HG02870 (cell line): ENCODE measurements around the gene CRIP1.

Experiments used
- ATAC-seq: cut with Tn5 transposase; IDR thresholded peaks from one replicate; pipeline ENCODE4 v1.9.1; 2021; ENCODE audit warnings: mild to moderate bottlenecking, moderate library complexity; ENCODE audit not compliant: unreplicated experiment

CRIP1 gene

DNA sequence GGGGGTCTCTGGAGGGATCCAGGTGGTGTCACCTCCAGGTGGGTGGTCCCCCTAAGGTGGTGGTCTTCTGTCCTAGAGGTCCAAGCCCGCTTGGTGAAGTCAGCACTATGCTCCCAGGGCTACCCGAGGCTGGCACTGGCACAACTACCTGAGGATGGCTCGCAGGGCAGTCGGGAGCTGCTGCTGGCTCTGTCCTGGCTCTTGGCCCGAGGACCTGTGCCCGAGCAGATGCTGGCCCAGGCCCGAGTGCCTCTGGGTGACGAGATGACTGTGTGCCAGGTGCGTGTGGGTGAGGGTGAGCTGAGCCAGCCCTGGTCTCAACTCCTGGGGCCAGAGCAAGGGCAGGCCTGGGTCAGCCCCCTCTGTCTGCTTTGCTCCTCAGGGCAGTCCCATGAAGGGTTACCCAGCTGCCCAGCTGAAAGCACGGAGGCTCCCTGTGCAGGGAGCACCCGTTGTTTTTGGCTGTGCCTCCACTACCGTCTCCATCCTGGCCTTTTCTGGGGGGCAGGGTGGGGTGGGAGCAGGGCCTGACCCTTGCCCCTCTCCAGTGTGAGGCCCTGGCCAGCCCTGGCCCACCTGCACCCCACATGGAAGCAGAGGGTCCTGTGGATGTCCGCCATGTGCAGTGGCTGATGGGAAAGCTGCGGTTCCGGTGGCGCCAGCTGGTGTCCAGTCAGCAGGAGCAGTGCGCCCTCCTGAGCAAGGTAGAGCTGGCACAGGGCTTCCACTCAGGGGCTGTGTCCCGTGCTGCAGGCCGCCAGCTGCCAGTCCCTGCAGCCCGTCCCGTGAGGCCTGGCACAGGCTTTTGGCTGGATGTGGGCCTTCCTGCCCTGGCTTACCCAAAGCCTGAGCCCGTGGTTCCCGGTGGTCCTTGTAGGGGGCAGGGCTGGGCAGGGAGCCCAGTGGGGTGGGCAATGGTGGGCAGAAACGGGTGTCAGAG, 5.6 kb downstream of the CRIP1 start:
- no peak for ATAC-seq

DNA sequence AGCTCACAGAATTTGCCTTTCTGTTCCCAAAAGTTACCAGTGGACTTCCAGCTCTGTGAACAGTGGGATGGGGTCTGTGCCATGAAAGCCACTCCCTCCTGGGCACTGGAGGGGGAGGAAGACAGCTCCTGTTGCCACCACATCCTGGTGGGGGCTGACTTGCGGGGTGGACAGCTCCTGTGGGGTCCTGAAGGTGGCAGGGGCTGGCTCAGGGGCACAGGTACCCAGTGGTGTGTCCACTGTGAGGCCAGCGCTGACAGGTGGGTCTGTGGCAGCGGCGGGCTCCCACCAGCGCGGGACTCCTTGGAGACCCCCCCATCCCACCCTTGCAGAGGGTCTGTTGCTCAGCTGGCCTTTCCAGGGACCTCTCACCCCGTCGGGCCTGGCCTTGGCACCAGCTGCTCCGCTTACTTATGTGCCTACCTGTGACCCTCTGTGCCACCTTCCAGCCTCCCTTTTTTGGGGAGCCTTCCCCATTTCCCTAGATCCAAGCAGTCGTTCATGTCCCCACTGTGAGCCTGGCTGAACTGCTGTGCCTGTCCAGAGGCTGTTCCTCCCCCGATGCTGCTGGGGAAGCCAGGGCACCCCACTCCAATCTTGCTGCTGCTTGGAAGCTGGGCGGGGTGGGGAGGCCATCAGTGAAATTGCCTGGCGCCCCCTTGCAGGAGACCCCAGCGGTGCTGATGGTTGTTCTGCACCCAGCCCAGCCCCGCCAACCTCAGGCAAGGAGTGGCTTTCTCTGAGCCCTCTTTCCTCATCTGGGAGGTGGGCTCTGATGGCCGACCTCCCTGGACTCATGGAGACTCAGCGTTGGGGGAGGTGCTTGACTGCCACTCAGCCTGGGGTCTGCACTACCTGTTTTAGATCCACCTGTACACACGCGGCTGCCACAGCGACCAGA, 6.5 kb downstream of the CRIP1 start:
- ATAC-seq, result no peak

DNA sequence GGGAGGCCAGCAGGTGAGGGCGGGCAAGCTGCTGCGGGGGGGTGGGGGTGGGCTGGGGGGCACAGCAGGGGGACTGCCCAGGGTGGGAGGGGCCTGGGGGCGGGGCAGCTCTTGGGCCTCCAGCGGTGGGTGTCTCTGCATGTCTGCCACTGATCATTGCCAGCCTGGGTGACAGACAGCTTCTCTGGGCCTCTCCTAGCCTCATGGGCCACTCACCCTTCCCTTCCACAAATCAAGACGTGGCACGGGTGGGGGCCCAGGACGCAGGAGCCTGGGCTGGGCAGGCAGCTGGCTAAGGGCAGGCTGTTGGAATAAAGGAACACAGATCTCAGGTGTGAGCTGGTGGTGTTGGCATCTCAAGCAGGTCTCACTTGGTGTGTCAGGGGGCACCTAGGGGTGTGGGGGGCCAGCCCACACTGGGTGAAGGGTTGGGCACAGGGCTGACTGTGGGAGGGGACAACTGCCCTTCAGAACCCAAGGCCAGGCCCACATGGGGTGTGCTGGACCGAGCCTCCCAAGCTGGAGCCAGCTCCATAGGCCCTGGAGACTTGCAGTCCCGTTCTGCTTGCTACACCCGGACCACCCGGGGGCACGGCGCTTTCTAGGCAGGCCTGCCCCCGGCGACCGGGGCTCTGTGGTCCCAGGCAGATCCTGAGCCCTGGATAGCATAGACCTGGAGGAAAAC, 7.4 kb downstream of the CRIP1 start:
- ATAC-seq, result no peak

DNA sequence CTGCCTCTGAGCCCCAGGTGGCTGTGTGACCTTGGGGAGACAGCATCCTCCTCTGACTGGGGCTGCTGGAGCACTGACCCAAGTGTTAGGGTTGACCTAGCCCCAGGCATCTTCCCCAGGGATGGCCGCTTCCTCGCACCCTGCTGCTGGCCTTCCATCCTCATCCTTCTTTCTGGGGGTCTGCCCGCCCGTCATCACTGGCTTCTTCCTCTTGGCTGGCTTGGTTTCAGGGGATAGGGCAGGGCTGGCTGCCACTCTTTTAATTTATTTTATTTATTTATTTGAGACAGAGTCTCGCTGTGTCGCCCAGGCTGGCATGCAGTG, 7.9 kb downstream of the CRIP1 start:
- ATAC-seq, result no peak

DNA sequence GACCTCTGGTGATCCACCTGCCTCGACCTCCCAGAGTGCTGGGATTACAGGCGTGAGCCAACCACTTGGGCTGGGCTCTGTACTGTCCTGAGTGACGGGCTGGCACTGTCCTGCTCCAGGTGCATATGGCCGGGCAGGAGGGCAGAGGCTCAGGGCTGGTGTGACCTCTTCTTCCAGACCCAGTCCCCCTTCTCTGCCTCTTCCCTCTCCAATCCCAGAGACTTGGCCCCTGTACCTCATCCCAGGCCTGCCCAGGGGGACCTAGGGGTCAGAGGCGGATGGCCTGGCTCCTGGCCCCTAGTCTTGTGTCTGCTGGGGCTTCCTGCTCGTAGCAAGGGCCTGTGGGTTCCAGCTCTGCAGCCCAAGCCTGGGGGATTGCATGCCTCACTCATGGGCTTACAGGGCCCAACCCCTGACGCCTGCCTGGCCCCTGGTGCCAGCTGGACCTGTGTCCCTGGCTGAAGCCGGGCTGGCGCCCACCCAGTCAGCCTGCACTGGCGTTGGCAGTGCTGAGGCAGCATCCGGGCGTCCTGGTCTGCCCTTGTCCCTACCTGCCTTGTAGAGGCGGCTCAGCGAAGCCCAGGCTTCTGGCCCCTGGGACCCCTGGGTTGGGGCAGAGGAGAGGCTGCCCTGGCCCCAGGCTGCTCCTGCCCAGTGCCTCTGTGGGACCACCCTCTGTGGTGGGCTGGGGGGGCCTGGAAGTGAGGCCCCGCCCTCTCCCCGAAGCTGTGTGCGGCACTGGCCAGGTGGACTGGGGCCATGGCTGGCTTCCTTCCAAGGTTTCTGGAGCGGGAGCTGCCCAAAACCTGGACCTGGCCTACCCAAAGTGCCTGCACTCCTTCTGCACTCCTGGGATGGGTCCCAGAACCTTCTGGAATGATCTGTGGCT, 8.7 kb downstream of the CRIP1 start:
- no peak for ATAC-seq

DNA sequence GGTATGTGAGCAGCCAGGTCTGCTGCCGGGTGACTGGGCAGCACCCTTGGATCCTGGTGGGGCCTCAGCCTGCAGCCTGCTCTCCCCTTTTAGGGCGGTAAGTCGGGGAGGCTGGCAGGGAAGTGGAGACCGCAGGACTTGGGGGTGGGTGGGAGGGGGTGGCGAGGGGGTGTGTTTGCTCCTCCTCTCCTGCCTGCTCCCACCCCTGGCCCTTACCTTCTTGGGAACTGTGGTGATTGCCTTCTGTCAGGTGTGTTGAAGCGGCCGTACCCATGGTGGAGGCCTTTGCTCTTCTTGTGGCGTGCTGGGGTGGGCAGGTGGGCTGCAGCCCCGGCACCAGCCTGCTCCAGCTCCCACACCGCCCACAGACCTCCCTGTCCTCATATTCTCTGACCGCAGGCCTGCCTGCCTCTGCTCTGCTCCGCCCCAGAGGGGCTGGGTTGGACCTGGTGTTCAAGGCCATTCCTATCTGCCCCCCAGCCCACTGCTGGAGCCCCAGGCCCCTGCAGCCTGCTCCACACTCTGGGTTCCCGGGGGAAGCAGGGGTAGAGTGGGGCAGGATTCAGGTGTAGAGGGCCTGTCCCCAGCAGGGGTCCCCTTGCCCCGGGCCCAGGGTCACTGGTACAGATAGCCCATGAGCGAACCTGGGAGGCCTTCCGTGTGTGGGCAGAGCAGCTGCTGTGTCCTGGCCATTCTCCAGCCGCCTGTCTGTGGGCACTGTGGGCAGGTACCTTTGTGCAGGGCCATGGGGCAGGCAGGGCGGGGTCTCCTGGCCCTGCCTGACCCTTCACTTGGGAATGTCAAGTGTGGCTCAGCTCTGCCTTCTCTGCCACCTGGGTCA, 9.5 kb downstream of the CRIP1 start:
- ATAC-seq, result no peak

DNA sequence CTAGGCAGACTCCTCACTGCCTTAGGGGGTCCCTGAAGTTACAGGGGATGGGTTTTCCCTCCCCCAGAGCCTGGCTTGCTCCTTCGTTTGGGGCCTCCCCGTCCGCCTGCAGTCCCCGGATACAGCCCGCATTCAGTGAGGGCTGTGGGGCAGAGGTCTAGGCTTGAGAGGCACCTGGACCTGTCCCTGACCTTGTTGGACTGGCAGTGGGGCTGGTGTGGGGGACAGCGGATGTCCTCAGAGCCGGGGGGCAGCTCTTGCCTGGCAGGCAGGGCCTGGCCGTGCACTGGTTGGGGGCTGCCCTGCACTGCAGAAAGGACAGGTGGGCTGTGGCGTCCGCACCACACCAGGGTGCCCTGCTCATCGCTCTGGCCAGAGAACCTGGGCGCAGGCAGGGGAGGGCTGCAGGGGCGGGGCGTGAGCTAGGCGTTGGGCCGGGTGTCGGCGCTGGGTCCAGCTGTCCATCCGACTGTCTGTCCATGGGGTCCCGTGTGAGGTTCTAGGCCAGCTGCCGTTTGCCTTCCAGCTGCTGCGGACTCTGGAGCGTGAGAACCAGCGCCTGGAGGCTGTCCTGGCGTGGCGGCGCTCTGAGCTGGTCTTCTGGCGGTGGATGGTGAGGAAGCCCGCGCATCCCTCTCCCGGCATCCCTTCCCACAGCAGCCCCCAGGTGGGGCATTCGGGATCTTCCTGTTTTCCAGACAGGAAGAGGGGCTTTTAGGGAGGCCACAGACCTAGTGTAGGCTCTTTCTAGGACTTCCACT, 10.3 kb downstream of the CRIP1 start:
- no peak for ATAC-seq

DNA sequence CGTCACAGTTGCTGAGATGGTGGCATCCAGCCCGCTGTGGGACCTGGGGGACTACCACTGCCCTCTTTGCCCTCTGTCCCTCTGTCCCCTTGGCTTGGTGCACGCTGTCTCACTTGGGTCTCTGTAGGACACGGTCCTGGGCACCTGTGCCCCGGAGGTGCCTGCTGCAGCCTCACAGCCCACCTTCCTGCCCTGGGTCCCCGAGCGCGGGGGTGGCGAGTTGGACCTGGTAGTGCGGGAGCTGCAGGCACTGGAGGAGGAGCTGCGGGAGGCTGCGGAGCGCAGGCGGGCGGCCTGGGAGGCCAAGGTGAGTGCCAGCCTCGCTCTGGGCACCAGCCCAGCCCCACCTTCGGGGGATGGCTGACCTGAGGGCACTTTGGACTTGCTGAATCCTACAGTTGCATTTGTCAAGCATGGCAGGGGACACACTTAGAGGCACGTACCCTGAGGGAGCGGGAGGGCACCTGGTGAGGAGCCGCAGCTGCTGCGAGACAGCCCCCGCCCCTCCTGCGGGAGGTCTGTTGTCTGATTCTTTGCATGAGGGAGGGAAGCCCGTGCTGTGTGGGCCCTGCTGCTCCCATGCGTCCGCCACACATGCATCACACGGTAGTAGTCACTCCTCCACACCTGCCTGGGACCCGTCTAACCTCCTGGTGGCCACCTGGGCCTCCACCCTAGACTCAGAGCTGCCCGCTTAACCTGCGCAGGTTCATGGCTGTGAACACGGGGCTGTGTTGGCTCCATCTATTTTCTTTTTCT, 11.2 kb downstream of the CRIP1 start:
- ATAC-seq, result no peak

DNA sequence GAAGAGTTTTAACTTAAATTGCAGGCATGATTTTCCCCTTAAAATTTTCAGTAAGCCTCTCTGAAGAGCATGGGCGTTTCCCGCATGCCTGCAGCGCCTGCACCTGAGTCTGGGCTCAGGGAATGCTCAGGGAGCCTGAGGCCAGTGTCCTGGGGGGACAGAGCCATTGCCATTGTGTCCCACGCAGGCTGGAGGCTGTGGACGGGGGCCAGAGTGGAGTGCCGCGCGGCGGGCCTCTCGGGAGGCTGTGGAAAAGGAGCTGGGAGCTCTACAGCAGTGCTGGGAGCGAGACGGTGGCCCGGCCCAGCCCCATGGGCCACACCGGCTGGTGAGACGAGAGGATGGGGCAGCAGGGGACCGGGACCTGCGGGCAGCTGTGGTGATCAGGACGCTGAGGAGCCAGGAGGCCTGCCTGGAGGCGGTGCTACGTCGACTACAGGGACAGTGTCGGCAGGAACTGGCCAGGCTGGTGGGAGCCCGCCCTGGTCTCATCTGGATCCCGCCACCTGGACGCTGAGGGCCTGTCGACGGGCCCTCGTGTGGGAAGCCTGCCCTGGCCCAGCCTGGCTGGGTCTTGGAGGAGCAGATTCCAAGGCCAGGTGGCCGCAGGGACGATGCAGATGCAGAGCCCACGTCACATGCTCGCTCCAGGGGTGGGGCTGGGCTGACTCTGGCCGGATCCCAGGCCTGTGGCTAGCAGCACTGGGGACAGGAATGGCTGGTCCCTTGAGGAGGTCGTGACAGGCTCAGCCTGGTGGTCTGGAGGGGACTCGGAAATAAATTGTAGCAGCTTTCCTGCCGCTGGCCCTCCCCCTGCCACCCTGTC, 12.0 kb downstream of the CRIP1 start:
- ATAC-seq, result no peak

DNA sequence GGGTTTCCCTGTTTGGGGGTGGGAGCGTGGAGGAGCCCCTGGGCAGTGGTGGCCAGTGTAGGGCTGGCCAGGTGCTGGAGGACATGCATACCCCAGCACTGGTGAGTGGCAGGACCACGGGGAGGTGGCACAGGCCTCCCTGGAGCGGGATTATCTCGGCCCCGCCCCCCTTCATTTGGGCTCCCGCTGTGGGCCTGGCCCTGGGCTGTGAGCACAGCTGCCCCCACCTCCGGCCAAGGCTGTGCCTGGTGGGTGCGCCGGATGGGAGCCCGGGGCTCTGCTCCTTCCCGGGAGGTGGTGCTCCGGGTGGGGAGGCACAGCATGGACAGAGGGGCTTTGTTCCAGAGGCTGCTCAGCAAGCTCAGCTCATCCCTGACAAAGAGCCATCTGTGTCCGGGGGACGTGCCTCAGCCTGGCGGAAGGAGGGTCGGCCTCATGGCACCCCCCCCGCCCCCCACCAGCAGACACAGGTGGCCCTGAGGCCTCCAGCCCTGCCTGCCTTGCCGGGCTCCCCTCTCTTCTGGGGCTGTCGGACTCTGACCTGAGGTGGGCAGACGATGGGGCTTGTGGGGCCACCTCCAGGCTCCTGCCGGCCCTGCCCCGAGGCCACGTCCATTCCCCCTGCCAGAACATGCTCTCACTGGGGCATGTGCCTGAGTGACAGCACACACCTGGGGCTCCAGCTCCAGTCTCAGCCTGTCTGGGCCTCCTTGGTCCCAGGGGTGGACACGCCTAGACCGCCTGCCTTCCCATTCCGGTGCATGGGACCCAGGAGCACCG, 12.8 kb downstream of the CRIP1 start:
- no peak for ATAC-seq

DNA sequence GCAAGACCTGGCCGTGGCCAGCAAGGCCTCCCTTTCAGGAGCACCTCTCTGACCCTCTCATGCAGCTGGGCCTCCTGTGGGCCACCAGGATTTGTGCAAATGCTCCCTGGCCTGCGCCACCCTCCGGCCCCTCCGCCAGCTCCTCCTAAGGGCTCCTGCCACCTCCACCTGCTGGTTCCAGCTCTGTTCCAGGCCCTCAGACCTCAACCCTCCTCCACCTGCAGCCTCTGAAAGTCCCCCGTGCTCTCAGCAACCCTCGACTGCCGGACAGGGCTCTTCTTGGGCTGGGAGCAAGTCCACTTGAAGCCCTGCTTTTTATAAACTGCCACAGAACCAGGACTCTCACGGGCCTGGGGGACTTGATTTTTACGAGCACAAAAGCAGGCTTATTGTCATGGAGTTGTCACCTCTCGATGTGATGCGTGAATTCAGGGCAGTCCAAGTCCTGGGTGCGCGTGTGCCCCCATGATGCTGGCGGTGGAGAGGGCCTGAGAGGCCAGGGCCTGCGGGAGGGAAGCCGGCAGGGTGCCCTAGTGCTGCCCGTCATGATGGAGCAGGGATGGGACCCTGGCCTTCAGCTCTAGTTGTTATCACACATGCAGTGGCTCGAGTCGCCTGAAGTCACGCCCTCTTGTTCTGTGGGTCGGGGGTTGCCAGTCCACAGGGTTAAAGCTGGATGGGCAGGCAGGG, 13.5 kb downstream of the CRIP1 start:
- ATAC-seq, result no peak

DNA sequence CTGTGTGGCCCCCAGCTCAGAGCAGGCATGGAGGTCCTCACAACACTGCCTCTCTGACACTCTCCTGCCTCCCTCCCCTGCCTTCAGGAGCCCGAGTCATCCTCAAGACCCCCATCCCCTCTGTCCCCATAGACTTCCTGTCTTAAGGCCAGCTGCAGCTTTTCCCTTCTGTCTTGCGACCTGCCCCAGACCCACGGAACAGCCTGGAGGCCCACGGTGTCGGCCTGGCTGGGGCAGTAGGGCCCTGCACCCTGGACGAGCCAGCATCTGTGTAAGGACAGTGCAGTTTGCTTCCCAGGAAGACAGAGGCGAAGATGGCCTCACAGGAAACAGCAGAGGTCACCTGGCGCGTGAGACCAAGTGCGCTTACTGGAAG, 14.0 kb downstream of the CRIP1 start:
- ATAC-seq, result no peak

DNA sequence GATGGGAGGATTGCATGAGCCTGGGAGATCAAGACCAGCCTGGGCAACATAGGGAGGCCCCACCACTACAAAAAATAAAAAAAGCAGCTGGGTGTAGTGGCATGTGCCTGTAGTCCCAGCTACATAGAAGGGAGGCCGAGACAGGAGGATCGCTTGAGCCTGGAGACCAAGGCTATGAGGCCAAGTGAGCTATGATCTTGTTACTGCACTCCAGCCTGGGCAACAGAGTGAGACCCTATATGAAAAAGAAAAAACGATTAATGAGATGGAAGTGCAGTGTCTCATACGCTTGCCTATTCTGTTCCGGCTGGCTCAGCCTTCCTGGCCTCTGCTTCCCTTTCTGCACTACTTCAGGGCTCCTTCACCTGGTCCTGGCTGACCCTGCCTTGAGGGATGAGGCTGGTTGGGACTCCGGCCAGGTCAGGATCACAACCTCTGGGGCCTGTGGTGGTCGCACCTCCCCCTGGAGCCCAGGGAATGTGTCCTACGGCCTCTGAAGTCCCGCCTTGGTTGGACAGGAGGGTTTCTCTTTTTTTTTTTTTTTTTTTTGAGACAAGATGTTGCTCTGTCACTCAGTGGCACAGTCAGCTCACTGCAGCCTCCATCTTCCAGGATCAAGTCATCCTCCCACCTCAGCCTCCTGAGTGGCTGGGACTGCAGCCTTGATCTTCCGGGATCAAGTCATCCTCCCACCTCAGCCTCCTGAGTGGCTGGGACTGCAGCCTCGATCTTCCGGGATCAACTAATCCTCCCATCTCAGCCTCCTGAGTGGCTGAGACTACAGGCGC, 15.0 kb downstream of the CRIP1 start:
- ATAC-seq, result no peak

DNA sequence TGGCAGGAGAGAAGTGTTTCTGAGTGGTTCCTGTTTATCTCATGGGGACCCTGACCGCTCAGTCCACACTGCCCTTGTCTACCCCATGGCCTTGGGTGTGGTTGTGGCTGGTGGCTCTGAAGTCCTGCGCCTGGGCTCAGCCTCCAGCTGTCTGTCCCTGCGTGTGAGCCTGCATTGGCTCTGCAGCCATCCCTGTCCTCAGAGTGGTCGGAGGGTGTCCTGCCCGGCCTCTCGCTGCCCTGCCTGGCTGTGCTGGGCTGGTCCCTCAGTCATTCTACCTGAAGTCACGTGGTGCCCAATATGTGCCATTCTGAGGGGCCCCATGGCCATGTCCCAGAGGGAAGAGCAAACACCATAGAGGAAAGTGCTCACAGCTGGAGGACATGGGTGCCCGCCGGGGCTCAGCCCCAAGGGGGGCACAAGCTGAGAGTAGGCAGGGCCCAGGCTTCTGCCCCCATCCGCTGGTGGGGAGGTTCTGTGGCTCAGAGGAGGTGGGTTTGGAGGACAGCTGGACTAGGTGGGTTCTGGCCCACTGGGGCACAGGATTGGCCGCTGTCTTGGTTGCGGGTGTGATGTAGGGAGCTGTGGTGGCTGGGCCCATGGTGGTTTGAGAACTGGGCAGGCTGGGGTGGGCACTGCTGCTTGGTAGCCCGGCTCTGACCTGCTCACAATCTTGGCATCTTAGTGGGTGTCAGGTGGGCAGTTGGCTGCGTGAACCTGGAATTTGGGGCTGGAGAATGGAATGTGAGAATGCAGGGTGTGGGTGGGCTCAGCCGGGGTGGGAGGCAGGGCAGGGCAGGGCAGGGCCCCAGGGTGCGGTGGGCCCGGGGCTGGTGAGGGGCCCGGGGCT, 16.0 kb downstream of the CRIP1 start:
- ATAC-seq, result no peak
